GM12864 (cell line): ENCODE results near the gene ZNF414.

Source experiments
- DNase-seq: peaks from one replicate; pipeline ENCODE4 v3.0.0-alpha.2; 2011; ENCODE audit warnings: low read depth
- H3K4me3 ChIP-seq: 2 replicates; pipeline ENCODE4 v1.5.1; 2011; ENCODE audit warnings: mild to moderate bottlenecking, low read depth, low read length, control low read depth
- CTCF ChIP-seq: IDR thresholded peaks from 2 replicates; pipeline ENCODE4 v1.5.1; 2011; ENCODE audit warnings: low read depth, mild to moderate bottlenecking, moderate library complexity, low read length, control low read depth, inconsistent platforms; ENCODE audit errors: missing control alignments

Gene ZNF414

GRCh38 chr19:8530061-8530679 is 16.2 kb upstream of the ZNF414 start:
- H3K4me3 ChIP-seq = no peak overlapping the region
- DNase-seq = no peak
- no peak for TF ChIP-seq CTCF

GRCh38 chr19:8529369-8530006 is 15.5 kb upstream of the ZNF414 start:
- DNase-seq = no peak
- no peak for TF ChIP-seq CTCF
- no peak overlapping the region for H3K4me3 ChIP-seq

GRCh38 chr19:8528500-8528899 is 14.5 kb upstream of the ZNF414 start:
- H3K4me3 ChIP-seq = no peak overlapping the region
- no peak for DNase-seq
- TF ChIP-seq CTCF = no peak

- no peak for TF ChIP-seq CTCF
- DNase-seq = no peak
- no peak overlapping the region for H3K4me3 ChIP-seq
Observed at GRCh38 chr19:8526345-8527091, 12.6 kb upstream of the ZNF414 start.

- TF ChIP-seq CTCF = no peak
- DNase-seq = no peak
- no peak overlapping the region for H3K4me3 ChIP-seq
Observed at GRCh38 chr19:8525401-8525684, 11.4 kb upstream of the ZNF414 start.

- no peak for TF ChIP-seq CTCF
- no peak for DNase-seq
- no peak overlapping the region for H3K4me3 ChIP-seq
Observed at GRCh38 chr19:8519388-8519787, 5.4 kb upstream of the ZNF414 start.
